Liver (tissue), 3 donors: Measurements from ENCODE around the gene DNM3.

Experiments
- ATF3 ChIP-seq: IDR thresholded peaks from 2 replicates; pipeline ENCODE4 v1.6.1; 2016; ENCODE audit warnings: antibody characterized with exemption
- CTCF ChIP-seq: fragments of 150-350 bp; IDR thresholded peaks from 2 replicates; pipeline ENCODE4 v1.5.1; 2017; ENCODE audit warnings: improper control_type of control experiment, low read depth, low read length; ENCODE audit not compliant: missing input control
- EGR1 ChIP-seq, 2 donors: IDR thresholded peaks; 2 replicates each; pipeline ENCODE4 v1.6.1; 2016 to 2018; ENCODE audit warnings: antibody characterized with exemption in 2 of 2, low read depth in 2 of 2
- GABPA ChIP-seq, 2 donors: IDR thresholded peaks in 1 of 2; conservative IDR thresholded peaks in 1 of 2; 2 replicates each; pipeline ENCODE4 v1.6.1; 2016; ENCODE audit warnings: antibody characterized with exemption in 2 of 2, mild to moderate bottlenecking in 1 of 2, moderate library complexity in 1 of 2
- JUND ChIP-seq, 2 donors: IDR thresholded peaks; 2 replicates each; pipeline ENCODE4 v1.6.1; 2016; ENCODE audit warnings: antibody characterized with exemption in 2 of 2
- MAX ChIP-seq: IDR thresholded peaks from 2 replicates; pipeline ENCODE4 v1.6.1; 2016; ENCODE audit warnings: antibody characterized with exemption
- RAD21 ChIP-seq, 2 donors: IDR thresholded peaks; 2 replicates each; pipeline ENCODE4 v1.6.1; 2016; ENCODE audit warnings: antibody characterized with exemption in 2 of 2, mild to moderate bottlenecking in 2 of 2
- RXRA ChIP-seq, 2 donors: IDR thresholded peaks; 2 replicates each; pipeline ENCODE4 v1.6.1; 2017 to 2018; ENCODE audit warnings: antibody characterized with exemption in 2 of 2, mild to moderate bottlenecking in 1 of 2
- YY1 ChIP-seq: IDR thresholded peaks from 2 replicates; pipeline ENCODE4 v1.6.1; 2016; ENCODE audit warnings: antibody characterized with exemption, mild to moderate bottlenecking
- donor health status: healthy.
- donor health status: healthy.

- TF ChIP-seq CTCF, result no peak
- no peak for TF ChIP-seq JUND (IDR thresholded peaks at IDR 0.05)
- TF ChIP-seq RAD21 (IDR thresholded peaks at IDR 0.05), result no peak
- TF ChIP-seq RXRA (IDR thresholded peaks at IDR 0.05), result no peak
- TF ChIP-seq YY1, result no peak
- no peak for TF ChIP-seq GABPA (IDR thresholded peaks at IDR 0.05 in 1 of 2, conservative IDR thresholded peaks at IDR 0.05 in 1 of 2)
- no peak for TF ChIP-seq ATF3
- TF ChIP-seq MAX, result no peak
- TF ChIP-seq EGR1 (IDR thresholded peaks at IDR 0.05; ENCODE audit: low read depth in 2 of 2), result no peak
Observed at GRCh38 chr1:172203902-172204301, 362.6 kb downstream of the DNM3 start.
